GM18909 (cell line): Measurements from ENCODE around the gene CALHM5.

Source experiments
- ATAC-seq: cut with Tn5 transposase; IDR thresholded peaks from one replicate; pipeline ENCODE4 v1.9.1; 2021; ENCODE audit warnings: mild to moderate bottlenecking; ENCODE audit not compliant: unreplicated experiment, poor library complexity

Gene CALHM5

GRCh38 chr6:116543149-116543548, 31.7 kb downstream of the CALHM5 start:
- no peak for ATAC-seq

DNA sequence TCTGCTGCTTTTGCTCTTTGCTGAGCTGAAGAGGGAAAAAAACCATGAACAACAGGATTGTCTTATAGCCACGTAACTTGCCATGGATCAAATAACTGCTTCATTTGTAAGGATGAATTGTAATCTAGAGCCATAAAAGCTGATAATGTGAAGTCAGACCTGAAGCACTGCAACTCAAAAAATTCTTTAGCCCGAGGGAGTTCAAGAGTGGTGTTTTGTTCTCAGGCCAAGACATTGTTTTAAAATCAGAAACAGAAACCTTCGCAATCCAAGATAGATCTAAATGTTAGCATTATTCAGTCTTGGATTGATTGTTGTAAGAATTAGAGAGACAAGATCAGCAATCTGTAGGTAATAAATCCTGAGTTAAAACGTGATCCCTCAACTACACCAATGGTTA, 34.2 kb downstream of the CALHM5 start, which contains the start of gene TRAPPC3L:
Gene TRAPPC3L (minus strand): TSS at position 34 of the 400 bp plus-strand sequence. CDS start 170 bp downstream, outside the sequence.
- ATAC-seq, result no peak

DNA sequence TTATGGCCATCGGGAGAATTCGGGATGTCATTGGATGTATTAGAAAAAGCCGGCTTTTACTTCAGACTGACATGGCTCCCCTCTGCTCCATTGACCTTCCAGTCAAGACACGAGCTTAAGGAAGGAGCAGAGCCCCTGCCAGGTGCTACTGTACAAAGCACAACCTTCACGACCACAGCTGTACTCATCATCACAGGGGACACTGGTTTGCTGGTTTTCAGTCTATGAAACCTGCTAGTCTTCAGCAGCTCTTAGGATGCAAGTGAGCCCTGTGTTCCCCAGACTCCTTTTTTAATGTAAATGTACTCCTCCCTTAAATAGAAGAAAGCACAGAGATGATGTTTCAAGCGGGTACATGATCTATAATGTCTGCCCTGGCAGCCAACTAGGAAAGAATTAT, 35.9 kb downstream of the CALHM5 start:
- no peak for ATAC-seq

DNA sequence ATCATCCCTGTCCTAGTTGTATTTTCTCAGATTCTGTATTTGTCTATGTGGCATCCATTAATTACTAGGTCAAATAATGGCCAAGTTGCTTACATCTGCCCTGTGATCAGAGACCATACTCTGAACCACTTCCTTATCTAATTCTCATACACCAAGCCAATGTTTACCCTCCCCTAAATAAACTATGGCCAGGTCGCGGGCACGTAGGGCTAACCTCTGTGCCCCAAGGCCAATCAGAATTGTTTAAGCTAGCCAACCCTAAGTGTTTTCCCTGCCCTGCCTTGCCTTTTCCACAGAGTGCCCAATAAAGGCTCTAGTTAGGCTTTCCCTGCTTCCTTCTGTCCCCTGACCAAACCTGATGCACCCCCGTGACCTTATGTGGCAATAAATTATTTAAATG, 39.4 kb downstream of the CALHM5 start:
- ATAC-seq, result no peak

DNA sequence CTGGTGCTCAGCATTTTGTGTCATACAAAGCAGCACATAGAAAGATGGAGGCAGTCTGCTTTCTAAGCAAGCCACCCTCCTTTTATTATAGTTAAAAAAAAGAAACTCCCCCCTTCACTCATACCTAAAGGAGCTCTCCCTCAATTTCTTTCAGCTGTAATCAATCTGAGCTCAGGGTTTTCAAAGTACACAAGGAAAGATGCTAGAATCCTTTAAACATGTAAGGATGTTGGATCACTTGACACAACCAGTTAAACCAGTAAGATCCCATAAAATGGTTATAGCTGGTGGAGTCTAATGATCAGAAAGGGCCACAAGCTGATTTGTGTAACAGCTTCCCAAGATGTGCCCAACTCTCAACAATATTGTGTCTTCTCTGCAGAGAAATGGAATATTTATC, 42.0 kb downstream of the CALHM5 start, which contains the start of gene CALHM4:
Gene CALHM4 (plus strand): TSS at position 301 of the 400 bp plus-strand sequence. CDS start 43 bp downstream, at position 344.
- ATAC-seq, result no peak

DNA sequence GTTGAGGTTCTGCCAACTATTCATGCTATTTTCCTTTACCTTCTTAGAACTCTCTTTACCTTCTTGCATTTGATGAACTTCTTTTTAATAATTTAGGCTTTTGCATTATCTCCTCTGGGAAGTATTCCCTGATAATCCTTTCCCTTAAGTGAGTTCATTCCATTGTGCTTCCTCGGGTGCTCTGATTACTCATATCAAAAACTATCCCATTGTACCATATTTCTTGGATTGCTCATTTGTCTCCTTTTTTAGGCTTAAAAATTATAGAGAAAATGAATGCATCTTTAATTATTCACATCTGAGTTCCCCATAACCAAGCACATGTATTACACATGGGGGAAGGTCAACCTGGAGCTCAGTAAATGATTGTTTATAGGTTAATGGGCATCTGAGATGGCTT, 44.6 kb downstream of the CALHM5 start:
- ATAC-seq, result no peak

- ATAC-seq, result no peak
Observed at GRCh38 chr6:116556814-116557415, 45.5 kb downstream of the CALHM5 start.

DNA sequence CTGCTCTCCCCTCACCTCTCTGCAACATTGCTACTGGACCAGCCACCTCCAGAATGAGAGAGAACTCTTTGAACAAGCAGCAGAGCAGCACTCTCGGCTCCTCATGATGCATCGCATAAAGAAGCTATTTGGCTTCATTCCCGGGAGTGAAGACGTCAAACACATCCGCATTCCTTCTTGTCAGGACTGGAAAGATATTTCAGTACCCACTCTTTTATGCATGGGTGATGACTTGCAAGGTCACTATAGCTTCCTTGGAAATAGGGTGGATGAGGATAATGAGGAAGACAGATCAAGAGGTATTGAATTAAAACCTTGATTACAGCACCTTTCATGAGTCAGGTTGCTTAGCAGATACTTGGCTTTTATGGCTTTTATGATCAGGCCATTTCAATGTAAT, 46.5 kb downstream of the CALHM5 start:
- ATAC-seq, result no peak

DNA sequence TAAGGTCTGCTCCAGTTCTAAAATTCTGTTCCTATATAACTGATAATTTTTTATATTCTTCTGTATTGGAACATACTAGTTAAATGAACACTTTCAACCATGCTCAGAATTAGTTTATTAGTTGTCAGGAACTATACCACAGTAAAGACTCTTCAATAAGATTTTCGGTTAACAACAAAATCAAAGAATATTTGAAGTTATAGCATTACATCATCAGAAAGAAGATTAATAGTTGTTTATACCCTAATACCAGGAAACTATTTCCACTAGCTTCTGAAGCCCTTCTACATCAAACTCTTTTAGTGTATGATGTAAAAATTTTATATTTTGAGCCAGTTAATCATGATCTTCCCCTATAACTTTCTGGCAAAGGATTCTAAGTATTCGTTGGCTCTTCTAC, 48.7 kb downstream of the CALHM5 start:
- no peak for ATAC-seq

DNA sequence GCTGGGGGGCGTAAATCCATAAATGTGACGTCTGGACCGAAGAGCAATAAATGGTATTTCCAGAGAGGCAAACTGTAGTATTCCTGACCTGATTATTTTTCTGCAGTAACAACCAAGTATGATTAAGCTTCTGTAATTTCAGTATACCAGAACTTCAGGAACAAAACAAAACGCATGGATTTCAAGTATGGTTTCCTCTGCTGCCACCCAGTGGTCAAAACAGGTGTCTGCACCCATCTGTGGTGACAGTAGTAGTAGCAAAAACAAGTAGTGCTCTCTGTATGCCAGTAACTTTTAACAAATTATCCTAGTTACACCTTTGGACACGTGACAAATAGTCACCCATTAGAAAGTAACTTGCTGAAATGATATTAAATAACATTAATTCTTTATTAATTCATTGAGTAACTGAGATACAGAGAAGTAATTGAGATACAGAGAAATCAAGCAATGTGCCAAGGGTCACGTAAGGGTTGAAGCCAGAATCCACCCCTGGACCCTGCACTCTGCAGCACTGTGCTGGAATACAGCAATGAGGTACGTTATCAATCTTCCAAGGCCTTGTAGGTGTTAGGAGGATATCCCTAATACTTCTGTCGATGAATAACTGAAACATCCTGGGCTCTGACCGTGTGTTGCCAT, 50.1 kb downstream of the CALHM5 start:
- peak; percentile 77 for ATAC-seq

- ATAC-seq, result no peak
Observed at GRCh38 chr6:116562019-116562403, 50.6 kb downstream of the CALHM5 start.

GRCh38 chr6:116562614-116563013, 51.2 kb downstream of the CALHM5 start:
- ATAC-seq, result no peak

DNA sequence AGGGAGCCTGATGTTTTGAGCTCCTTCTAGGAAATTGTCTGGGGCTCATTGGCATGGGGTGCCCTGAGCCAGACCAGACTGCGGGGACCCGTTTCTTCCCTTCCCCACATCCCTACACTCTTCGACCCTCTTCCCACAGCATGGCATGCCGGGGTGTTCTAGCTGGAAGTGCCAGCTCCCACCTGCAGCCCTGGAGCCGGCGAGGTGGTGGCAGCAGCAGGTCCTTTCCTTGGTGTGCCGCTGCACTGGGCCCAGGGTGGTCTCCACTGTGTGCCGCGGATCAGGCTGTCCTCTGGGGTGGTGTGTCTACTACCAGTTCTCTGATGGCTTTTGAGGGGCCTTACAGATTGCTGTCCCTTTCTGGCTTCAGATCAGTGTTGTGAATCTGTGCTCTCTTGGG, 52.4 kb downstream of the CALHM5 start:
- no peak for ATAC-seq

DNA sequence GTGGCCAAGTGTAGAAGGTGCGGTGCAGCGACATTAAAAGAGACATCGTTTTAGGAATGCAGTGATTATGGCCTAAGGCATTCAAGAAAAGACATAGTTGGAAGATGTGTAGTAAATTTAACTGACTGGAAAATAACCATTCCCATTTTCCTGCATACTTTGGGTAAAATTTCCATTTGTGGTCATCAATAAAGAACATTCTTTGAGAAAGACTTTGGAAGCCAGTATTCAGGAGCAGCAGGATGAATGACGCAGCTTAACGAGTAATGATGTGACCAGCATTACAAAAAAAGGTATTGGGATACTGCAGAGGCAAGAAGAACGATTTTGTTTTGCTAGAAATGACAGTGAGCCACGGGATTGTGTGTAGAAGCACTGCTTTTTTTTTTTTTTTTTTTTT, 52.9 kb downstream of the CALHM5 start:
- no peak for ATAC-seq

- no peak for ATAC-seq
Observed at GRCh38 chr6:116564921-116565872, 53.8 kb downstream of the CALHM5 start.

DNA sequence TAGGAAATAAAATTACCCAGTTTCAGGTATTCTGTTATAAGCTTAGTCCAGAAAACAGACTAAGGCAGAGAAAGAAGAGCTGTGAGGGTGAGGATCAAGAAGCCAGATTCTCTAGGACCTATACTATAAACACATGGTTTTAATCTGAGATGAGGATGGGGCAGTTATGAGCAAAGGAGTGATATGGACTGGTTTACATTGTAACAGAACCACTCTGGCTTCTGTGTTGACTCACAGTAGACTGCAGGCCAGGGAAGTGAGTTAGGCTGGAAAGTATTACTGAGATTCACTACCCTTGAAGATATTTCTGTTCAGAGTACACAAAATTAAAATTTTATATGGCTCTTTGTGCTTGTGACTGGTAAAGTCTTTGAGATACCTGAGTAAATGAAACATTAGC, 56.7 kb downstream of the CALHM5 start:
- no peak for ATAC-seq

- no peak for ATAC-seq
Observed at GRCh38 chr6:116568821-116569755, 57.6 kb downstream of the CALHM5 start.

- ATAC-seq, result peak; percentile 97
Observed at GRCh38 chr6:116570856-116571682, 59.6 kb downstream of the CALHM5 start, which contains the start of gene RWDD1. TSS of gene RWDD1 (plus strand) at chr6:116571504. CDS start at chr6:116571583, 79 bp downstream.

DNA sequence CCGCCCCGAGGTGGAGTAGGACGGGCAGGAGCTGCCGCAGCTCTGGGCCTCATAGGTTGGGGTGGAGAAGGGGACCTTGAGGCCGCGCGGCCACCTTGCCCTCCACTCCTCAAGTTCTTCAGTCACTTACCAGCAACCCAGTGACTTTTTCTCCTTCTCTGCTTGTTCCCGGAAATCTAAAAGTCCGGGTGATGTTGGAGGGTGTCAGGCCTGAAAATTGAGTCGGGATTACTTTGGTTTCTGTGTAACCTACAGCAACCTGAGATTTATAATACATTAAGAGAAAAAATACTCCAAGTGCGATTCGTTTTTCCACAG, 60.2 kb downstream of the CALHM5 start:
- no peak for ATAC-seq
